Adipose tissue (tissue), 3 donors: Measurements from ENCODE around the gene LRP10. TPM values are rescaled to one million over a fixed set of nuclear protein-coding genes. Genes with fewer than 3 reads are reported as not detected.

Experiments
- H3K27ac ChIP-seq: one replicate; pipeline ENCODE4 v1.5.1; 2013; ENCODE audit warnings: low read depth, low read length
- WGBS, 3 donors: extraction: QIAGEN DNeasy Blood & Tissue Kit; methylation state at CpG; one replicate each; pipeline ENCODE4 v1.1.7; 2013; 5-methylcytosine and 5-hydroxymethylcytosine counted together
- polyA plus RNA-seq, 3 donors: library from polyadenylated mRNA; stranded (reverse); fragments of 200-250 nt; gene quantifications; one replicate each; pipeline ENCODE4 v1.2.3, GENCODE V29; 2013
- donor health status: healthy with polysubstance abuse.
- donor health status: Bipolar disorder and iron deficiency.
- donor health status: healthy.

Gene LRP10
- polyA plus RNA-seq, 3 donors = 43.8 to 91.5 (median 50.6) TPM

DNA sequence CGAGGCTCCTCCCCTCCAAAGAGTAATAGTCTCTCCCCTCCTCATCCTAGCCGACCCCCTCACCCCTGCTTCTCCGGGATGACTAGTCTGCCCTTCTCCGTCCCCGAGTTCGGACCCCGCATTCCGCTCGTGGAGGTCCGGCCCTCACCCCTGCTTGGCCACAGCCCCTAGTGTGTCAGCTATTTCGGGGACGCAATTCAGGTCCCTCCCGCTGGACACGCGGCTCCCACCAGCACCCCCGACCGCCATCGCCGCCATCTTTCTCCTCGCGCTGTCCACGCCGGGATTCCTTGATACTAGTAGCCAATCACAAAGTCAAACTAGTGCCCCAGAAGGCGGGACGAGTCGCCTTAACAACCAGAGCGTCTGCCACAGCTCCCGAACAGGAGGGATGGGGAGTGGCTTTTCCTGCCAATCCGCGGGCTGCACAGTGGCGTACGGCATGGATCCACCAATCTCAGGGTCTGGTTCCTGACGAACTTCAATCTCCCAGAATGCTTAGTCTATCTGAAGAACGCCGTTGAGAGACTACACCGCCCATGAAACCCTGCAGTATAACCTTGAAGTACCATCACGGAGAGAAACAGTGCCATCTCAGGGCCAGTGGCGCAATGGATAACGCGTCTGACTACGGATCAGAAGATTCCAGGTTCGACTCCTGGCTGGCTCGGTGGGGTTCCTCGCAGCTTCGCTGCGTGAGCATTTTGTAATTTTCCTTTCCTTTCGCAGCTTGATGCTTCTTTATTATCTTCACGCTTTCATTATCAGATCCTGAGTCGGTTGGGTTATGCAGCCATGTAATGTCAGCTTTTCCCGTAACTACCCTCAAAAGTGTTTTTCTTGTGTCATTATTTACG, 57.8 kb downstream of the LRP10 start, which contains the start of gene PRMT5:
PRMT5 (minus strand) TSS at position 273 of the 857 bp plus-strand sequence; CDS start at position 258, 15 bp downstream.
- peak within 1 kb of the TSS; percentile 31 for H3K27ac ChIP-seq
- 0 to 1% (median 0%) methylated on average over 51 of the region's 51 CpGs for WGBS, 3 donors

DNA sequence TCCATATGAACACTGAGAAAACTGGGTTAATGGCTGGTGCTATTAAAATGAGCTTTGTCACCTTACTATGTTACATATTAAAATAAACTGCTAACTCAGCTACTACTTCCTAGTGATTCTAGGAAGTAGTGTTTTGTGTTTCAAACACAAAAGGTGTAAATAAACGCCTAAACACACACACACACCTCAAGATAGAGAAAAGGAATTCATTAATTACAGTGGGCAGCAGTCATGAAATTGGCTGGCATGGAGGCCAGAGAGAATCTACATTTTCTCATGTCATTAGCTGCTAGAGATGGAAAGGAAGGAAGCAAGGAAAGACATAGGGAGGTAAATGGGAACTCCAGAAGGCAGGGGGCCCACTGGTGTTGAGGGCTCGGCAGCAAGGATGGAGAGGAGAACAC, 58.4 kb downstream of the LRP10 start:
- peak overlapping the region; percentile 28 for H3K27ac ChIP-seq
- 1 to 2% (median 1%) methylated on average over 2 of the region's 2 CpGs for WGBS, 3 donors

Other genes with a start within 250 kb of the LRP10 start
- not detected for gene OR6J1, start 227.4 kb upstream of the LRP10 start, polyA plus RNA-seq
- gene OXA1L, start 105.1 kb upstream of the LRP10 start, polyA plus RNA-seq = 100 to 1,000 TPM in 1 of 3 donors, 10 to 100 TPM in 2; 72.7 to 123 (median 83.9) TPM
- gene SLC7A7, start 56.3 kb upstream of the LRP10 start, polyA plus RNA-seq = 10 to 100 TPM in 2 of 3 donors, 1 to 10 TPM in 1; 3.7 to 15.2 (median 12.1) TPM
- 10 to 100 TPM; 54.2 to 76.3 (median 65.9) TPM for gene MRPL52, start 41.9 kb upstream of the LRP10 start, polyA plus RNA-seq
- 100 to 1,000 TPM in 1 of 3 donors, 10 to 100 TPM in 2; 26.1 to 109 (median 86.0) TPM for gene MMP14, start 35.2 kb upstream of the LRP10 start, polyA plus RNA-seq
- under 1 TPM in 2 of 3 donors, not detected in 1; 0.22 to 0.51 TPM for gene REM2, start 11.5 kb downstream of the LRP10 start, polyA plus RNA-seq
- 10 to 100 TPM; 20.1 to 36.9 (median 34.6) TPM for gene RBM23, start 47.4 kb downstream of the LRP10 start, polyA plus RNA-seq
- gene PRMT5, start 57.6 kb downstream of the LRP10 start, polyA plus RNA-seq = 10 to 100 TPM; 30.8 to 46.0 (median 32.7) TPM
- gene HAUS4, start 85.3 kb downstream of the LRP10 start, polyA plus RNA-seq = 10 to 100 TPM; 28.3 to 45.7 (median 30.9) TPM
- gene AJUBA, start 110.8 kb downstream of the LRP10 start, polyA plus RNA-seq = 1 to 10 TPM; 1.6 to 3.4 (median 2.0) TPM
- gene C14orf93, start 138.4 kb downstream of the LRP10 start, polyA plus RNA-seq = 10 to 100 TPM in 1 of 3 donors, 1 to 10 TPM in 2; 4.8 to 13.5 (median 6.2) TPM
- gene PSMB5, start 163.2 kb downstream of the LRP10 start, polyA plus RNA-seq = 100 to 1,000 TPM in 2 of 3 donors, 10 to 100 TPM in 1; 78.0 to 152 (median 140) TPM
- not detected for gene PSMB11, start 170.5 kb downstream of the LRP10 start, polyA plus RNA-seq
- 1 to 10 TPM; 1.9 to 7.0 (median 4.4) TPM for gene CDH24, start 185.8 kb downstream of the LRP10 start, polyA plus RNA-seq
- gene ACIN1, start 223.4 kb downstream of the LRP10 start, polyA plus RNA-seq = 10 to 100 TPM; 43.6 to 81.4 (median 79.3) TPM
- 10 to 100 TPM; 16.3 to 54.9 (median 45.0) TPM for gene C14orf119, start 223.8 kb downstream of the LRP10 start, polyA plus RNA-seq
- under 1 TPM in 2 of 3 donors, not detected in 1; 0.03 to 0.56 TPM for gene CIROP, start 233.2 kb downstream of the LRP10 start, polyA plus RNA-seq
- 1 to 10 TPM in 1 of 3 donors, under 1 TPM in 1, not detected in 1; 0.15 to 2.8 TPM for gene CEBPE, start 247.5 kb downstream of the LRP10 start, polyA plus RNA-seq